ENCODE measurements around the gene ACR. TPM values are rescaled to one million over a fixed set of nuclear protein-coding genes. Genes with fewer than 3 reads are reported as not detected.
"Not testable (repeated sequence)": the region's sequence is repeated elsewhere in the genome, so short reads cannot be mapped to it uniquely, and the experiment has no call there.

ACR gene
- total RNA-seq, 1 donor from 2014 or later = 0.52 TPM

DNA sequence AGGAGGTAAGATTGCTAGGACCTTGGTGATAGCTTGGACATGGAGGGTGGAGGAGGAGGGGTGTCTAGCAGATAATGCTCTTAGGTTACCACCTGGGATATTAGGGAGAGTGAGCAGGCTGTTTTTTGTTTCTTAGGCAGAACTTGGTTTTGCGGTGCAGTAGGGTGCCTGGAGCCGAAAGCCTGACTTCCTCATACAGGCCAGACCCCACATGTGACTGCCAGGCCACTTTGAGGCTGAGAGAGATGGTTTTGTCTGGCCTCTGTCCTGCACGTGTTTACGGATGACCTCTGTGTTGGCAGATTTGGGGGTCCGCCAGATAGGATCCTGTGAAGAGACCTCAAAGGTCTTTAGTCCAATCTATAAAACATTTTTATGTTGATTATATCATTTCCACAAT is 47.3 kb downstream of the ACR start:
- not testable (repeated sequence) for H3K9ac ChIP-seq (ENCODE audit: low read depth in 1 of 3, low read length in 3 of 3); H3K4me3 ChIP-seq (ENCODE audit: low read length in 3 of 3)

DNA sequence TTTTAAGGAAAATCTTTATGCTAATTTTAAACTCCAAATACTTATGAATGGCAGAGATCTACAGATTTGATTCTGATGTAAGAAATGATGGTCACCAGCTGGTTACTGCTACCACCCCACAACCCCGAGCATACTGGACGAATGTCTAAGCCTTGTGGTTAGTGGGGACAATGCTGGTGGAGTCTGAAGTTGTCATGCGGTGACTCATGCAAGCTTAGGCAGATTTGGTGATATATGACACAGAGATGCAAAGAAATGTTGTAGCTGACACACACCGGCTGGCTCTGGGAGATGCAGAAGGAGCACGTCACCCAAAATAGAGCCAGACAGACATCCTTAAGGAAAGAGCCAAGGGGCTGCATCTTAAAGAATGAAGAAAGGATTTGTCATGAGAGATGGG is 48.9 kb downstream of the ACR start:
- not testable (repeated sequence) for H3K4me3 ChIP-seq (ENCODE audit: low read length in 3 of 3); H3K27me3 ChIP-seq (ENCODE audit: control insufficient read depth in 3 of 3, insufficient read depth in 3 of 3, low read length in 3 of 3); H3K36me3 ChIP-seq (ENCODE audit: control insufficient read depth in 3 of 3, insufficient read depth in 3 of 3, low read length in 3 of 3); H3K9ac ChIP-seq (ENCODE audit: low read depth in 1 of 3, low read length in 3 of 3); H3K9me3 ChIP-seq (ENCODE audit: control insufficient read depth in 3 of 3, low read length in 3 of 3); H3K4me1 ChIP-seq (ENCODE audit: control insufficient read depth in 3 of 3, insufficient read depth in 3 of 3, low read length in 3 of 3); H3K27ac ChIP-seq (ENCODE audit: low read depth, low read length)

More for the DNA sequence above, 47.3 kb downstream of the ACR start:
- H3K27me3 ChIP-seq (ENCODE audit: control insufficient read depth in 3 of 3, insufficient read depth in 3 of 3, low read length in 3 of 3); H3K36me3 ChIP-seq (ENCODE audit: control insufficient read depth in 3 of 3, insufficient read depth in 3 of 3, low read length in 3 of 3); H3K9me3 ChIP-seq (ENCODE audit: control insufficient read depth in 3 of 3, low read length in 3 of 3); H3K4me1 ChIP-seq (ENCODE audit: control insufficient read depth in 3 of 3, insufficient read depth in 3 of 3, low read length in 3 of 3); H3K27ac ChIP-seq (ENCODE audit: low read depth, low read length): not testable (repeated sequence)

Small RNA genes lying within 50 kb of the gene (small RNA-seq; reads per million reads assigned to genes)
- gene RNU6-409P = not detected

Other genes with a start within 250 kb of the ACR start
- gene LMF2, start 230.5 kb upstream of the ACR start, total RNA-seq = 12.5 TPM
- 34.4 TPM for gene NCAPH2, start 230.0 kb upstream of the ACR start, total RNA-seq
- gene SCO2, start 212.6 kb upstream of the ACR start, total RNA-seq = 0.52 TPM
- gene TYMP, start 208.2 kb upstream of the ACR start, total RNA-seq = 8.9 TPM
- not detected for gene KLHDC7B, start 192.3 kb upstream of the ACR start, total RNA-seq
- gene SYCE3, start 175.3 kb upstream of the ACR start, total RNA-seq = not detected
- gene CPT1B, start 159.8 kb upstream of the ACR start, total RNA-seq = 27.1 TPM
- 17.7 TPM for gene CHKB, start 155.4 kb upstream of the ACR start, total RNA-seq
- gene MAPK8IP2, start 137.4 kb upstream of the ACR start, total RNA-seq = 0.52 TPM
- gene ARSA, start 110.1 kb upstream of the ACR start, total RNA-seq = 5.2 TPM
- gene SHANK3, start 65.4 kb upstream of the ACR start, total RNA-seq = 4.2 TPM
- 3.7 TPM for gene RABL2B, start 45.4 kb downstream of the ACR start, total RNA-seq

Measured in skeletal muscle tissue (tissue), 5 donors.